Right atrium auricular region (tissue), 2 donors: ENCODE results near the gene PRUNE2. TPM values are rescaled to one million over a fixed set of nuclear protein-coding genes. Genes with fewer than 3 reads are reported as not detected.

Experiments
- DNase-seq: peaks from one replicate; pipeline ENCODE4 v3.0.0-alpha.2; 2019; ENCODE audit warnings: low spot score
- H3K27ac ChIP-seq, 2 donors: fragments of 200-600 bp; sonication (generic); 1 replicate in 1 of 2; 2 replicates in 1 of 2; pipeline ENCODE4 v1.5.1; 2016 to 2019
- H3K27me3 ChIP-seq, 2 donors: fragments of 200-600 bp; sonication (generic); one replicate each; pipeline versions ENCODE4 v1.5.1 to v1.6.0; 2017 to 2019
- H3K36me3 ChIP-seq: fragments of 200-600 bp; sonication (generic); one replicate; pipeline ENCODE4 v1.5.1; 2016
- H3K4me1 ChIP-seq, 2 donors: fragments of 200-600 bp; sonication (generic); one replicate each; pipeline versions ENCODE4 v1.5.1 to v1.6.0; 2017 to 2019
- H3K4me3 ChIP-seq, 2 donors: fragments of 200-600 bp; sonication (generic); 1 replicate in 1 of 2; 2 replicates in 1 of 2; pipeline ENCODE4 v1.5.1; 2017 to 2019; ENCODE audit warnings: mild to moderate bottlenecking in 1 of 2, moderate library complexity in 1 of 2
- H3K9me3 ChIP-seq, 2 donors: fragments of 200-600 bp; sonication (generic); one replicate each; pipeline ENCODE4 v1.5.1; 2019
- CTCF ChIP-seq, 2 donors: fragments of 200-600 bp; sonication (generic); IDR thresholded peaks; one replicate each; pipeline ENCODE4 v1.5.1; 2019; ENCODE audit warnings: antibody characterized with exemption in 2 of 2
- total RNA-seq, 2 donors: library from RNA; depleted of rRNA; stranded (reverse); fragments of >200 nt; gene quantifications; one replicate each; pipeline ENCODE4 v1.1.0, GENCODE V29; 2016

Gene PRUNE2
- total RNA-seq, 2 donors from 2014 or later, result 15.4 to 28.5 TPM

- Histone ChIP-seq H3K36me3 (no peaks in the 10 kb centered on the region), H3K9me3 (no peaks in the 10 kb centered on the region), H3K4me3 (no peak overlapping the region), H3K27me3 (no peaks in the 10 kb centered on the region), H3K4me1 (peaks cover 0 to 9% of the 10 kb centered on the region in 2 donors), H3K27ac (peak overlapping the region; percentile 26 to 50)
- no peak for TF ChIP-seq CTCF (IDR thresholded peaks at IDR 0.05)
- no peak for DNase-seq
Observed at GRCh38 chr9:76893395-76893932, 12.4 kb downstream of the PRUNE2 start.

GRCh38 chr9:76891874-76892273 is 14.0 kb downstream of the PRUNE2 start:
- Histone ChIP-seq H3K9me3 (no peaks in the 10 kb centered on the region), H3K36me3 (no peaks in the 10 kb centered on the region), H3K27me3 (no peaks in the 10 kb centered on the region), H3K27ac (no peak overlapping the region), H3K4me1 (peaks cover 0 to 9% of the 10 kb centered on the region in 2 donors), H3K4me3 (no peak overlapping the region)
- DNase-seq, result no peak
- no peak for TF ChIP-seq CTCF (IDR thresholded peaks at IDR 0.05)

GRCh38 chr9:76891279-76891678 is 14.6 kb downstream of the PRUNE2 start:
- H3K36me3 ChIP-seq, result no peaks in the 10 kb centered on the region
- no peak overlapping the region for H3K27ac ChIP-seq

GRCh38 chr9:76887951-76888350 is 18.0 kb downstream of the PRUNE2 start:
- no peaks in the 10 kb centered on the region for H3K4me1 ChIP-seq

More at GRCh38 chr9:76891279-76891678, 14.6 kb downstream of the PRUNE2 start:
- no peak for TF ChIP-seq CTCF (IDR thresholded peaks at IDR 0.05)
- Histone ChIP-seq H3K9me3 (no peaks in the 10 kb centered on the region), H3K27me3 (no peaks in the 10 kb centered on the region), H3K4me3 (no peak overlapping the region), H3K4me1 (peaks cover 0 to 9% of the 10 kb centered on the region in 2 donors)
- DNase-seq, result no peak

GRCh38 chr9:76887003-76887821 is 18.7 kb downstream of the PRUNE2 start:
- Histone ChIP-seq H3K9me3 (no peaks in the 10 kb centered on the region), H3K27me3 (no peaks in the 10 kb centered on the region), H3K36me3 (no peaks in the 10 kb centered on the region), H3K4me1 (no peaks in the 10 kb centered on the region), H3K4me3 (no peak overlapping the region), H3K27ac (no peak overlapping the region)
- DNase-seq, result no peak
- TF ChIP-seq CTCF (IDR thresholded peaks at IDR 0.05), result no peak

More at GRCh38 chr9:76887951-76888350, 18.0 kb downstream of the PRUNE2 start:
- no peak overlapping the region for H3K27ac ChIP-seq
- H3K36me3 ChIP-seq, result no peaks in the 10 kb centered on the region
- H3K27me3 ChIP-seq, result no peaks in the 10 kb centered on the region
- DNase-seq, result no peak
- H3K9me3 ChIP-seq, result no peaks in the 10 kb centered on the region
- no peak overlapping the region for H3K4me3 ChIP-seq
- TF ChIP-seq CTCF (IDR thresholded peaks at IDR 0.05), result no peak
